Gastrocnemius medialis (tissue), 4 donors: ENCODE data around the gene ATG5. TPM values are rescaled to one million over a fixed set of nuclear protein-coding genes. Genes with fewer than 3 reads are reported as not detected.

Experiments used
- ATAC-seq, 2 donors: fragments of 150-250 bp; one replicate each; pipeline ENCODE4 v1.9.1; 2016
- DNase-seq, 2 donors: peaks; one replicate each; pipeline ENCODE4 v3.0.0-alpha.2; 2019
- H3K27ac ChIP-seq, 4 donors: fragments of 200-600 bp; sonication (generic); 1 replicate in 1 of 4; 2 replicates in 3 of 4; pipeline ENCODE4 v1.5.1; 2016 to 2018; ENCODE audit warnings: mild to moderate bottlenecking in 2 of 4, moderate library complexity in 1 of 4
- H3K27me3 ChIP-seq, 3 donors: fragments of 200-600 bp; sonication (generic) in 2 of 3; 1 replicate in 1 of 3; 2 replicates in 2 of 3; pipeline versions ENCODE4 v1.5.1 to v1.6.0; 2016 to 2019; ENCODE audit warnings: mild to moderate bottlenecking in 1 of 3, moderate library complexity in 1 of 3
- H3K36me3 ChIP-seq, 2 donors: fragments of 200-600 bp; sonication (generic) in 1 of 2; one replicate each; pipeline ENCODE4 v1.5.1; 2017 to 2018
- H3K4me1 ChIP-seq, 2 donors: fragments of 200-600 bp; sonication (generic) in 1 of 2; one replicate each; pipeline ENCODE4 v1.5.1; 2016 to 2017; ENCODE audit warnings: mild to moderate bottlenecking in 2 of 2
- H3K4me3 ChIP-seq, 4 donors: fragments of 200-600 bp; sonication (generic) in 3 of 4; 1 replicate in 1 of 4; 2 replicates in 3 of 4; pipeline ENCODE4 v1.5.1; 2016 to 2019; ENCODE audit warnings: mild to moderate bottlenecking in 2 of 4
- H3K9me3 ChIP-seq, 3 donors: fragments of 200-600 bp; sonication (generic) in 2 of 3; 1 replicate in 1 of 3; 2 replicates in 2 of 3; pipeline ENCODE4 v1.5.1; 2016 to 2019
- POLR2A ChIP-seq, 2 donors: fragments of 450-650 bp; IDR thresholded peaks; one replicate each; pipeline ENCODE4 v1.6.1; 2017; ENCODE audit warnings: antibody characterized with exemption in 2 of 2, mild to moderate bottlenecking in 2 of 2, moderate library complexity in 2 of 2
- in situ Hi-C, 4 donors: fragments of 200-750 bp; cut with MboI; loops; one replicate each; pipeline versions ENCODE4 v1.15.0 to v1.8.0; 2017; ENCODE audit warnings: low sequenced_read_pairs in 4 of 4
- intact Hi-C: fragments of 100-400 bp; cut with DNase I; formaldehyde crosslinking; loops from one replicate; pipeline ENCODE4 v1.15.1; 2023; ENCODE audit warnings: low total_unique reads
- total RNA-seq, 4 donors: library from RNA; depleted of rRNA; stranded (reverse); fragments of >200 nt; gene quantifications; one replicate each; pipeline versions ENCODE4 v1.1.0 to v1.2.3, GENCODE V29; 2016
- TF ChIP-seq, protein P1 (sequence below), 5 experiments: fragments of 450-650 bp in 3 of 5; fragments of 200-600 bp in 2 of 5; sonication (generic) in 2 of 5; IDR thresholded peaks in 4 of 5; conservative IDR thresholded peaks in 1 of 5; 1 replicate in 4 of 5; 2 replicates in 1 of 5; pipeline ENCODE4 v1.5.1; 2016 to 2019; ENCODE audit warnings: antibody characterized with exemption in 5 of 5, mild to moderate bottlenecking in 3 of 5, moderate library complexity in 3 of 5

The ATG5 gene
- total RNA-seq, 4 donors from 2014 or later = 18.9 to 22.3 (median 20.1) TPM

DNA sequence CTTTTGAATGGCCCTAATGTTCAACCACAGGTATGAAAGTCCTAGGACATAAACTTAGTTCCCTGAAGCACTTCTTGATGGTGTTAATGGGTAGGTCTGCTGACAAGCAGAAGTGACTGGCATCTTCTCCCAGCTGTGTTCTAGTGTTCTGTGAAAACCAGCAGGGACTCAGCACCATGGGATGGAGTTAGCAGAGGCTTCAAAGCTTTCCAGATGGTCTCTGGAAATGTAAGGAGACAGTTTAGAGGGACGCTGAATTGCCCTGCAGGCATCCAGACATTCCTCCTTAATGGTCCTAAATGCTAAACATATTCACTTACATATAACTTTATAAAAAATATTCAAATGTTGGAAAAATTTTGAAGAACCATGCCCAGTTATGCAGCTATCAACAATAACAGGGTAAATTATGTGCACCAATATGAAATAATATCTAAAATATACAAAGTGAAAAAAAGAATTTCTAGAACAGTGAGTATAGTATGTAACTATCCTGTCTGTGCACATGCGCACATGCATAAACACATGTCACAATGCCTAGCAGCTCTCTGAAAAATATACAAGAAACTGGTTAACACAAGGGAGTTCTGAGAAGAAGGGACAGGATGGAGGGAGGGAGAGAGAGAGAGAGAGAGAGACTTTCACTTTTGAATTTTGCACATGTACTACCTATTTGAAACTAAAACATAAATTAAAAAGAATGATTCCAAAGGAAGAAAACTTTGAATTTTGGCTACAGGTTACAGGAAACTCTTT is 152.3 kb downstream of the ATG5 start:
- no peak for DNase-seq
- intact Hi-C loops = no loop called here
- H3K4me1 ChIP-seq = no peaks in the 10 kb centered on the region
- TF ChIP-seq, protein P1, sequence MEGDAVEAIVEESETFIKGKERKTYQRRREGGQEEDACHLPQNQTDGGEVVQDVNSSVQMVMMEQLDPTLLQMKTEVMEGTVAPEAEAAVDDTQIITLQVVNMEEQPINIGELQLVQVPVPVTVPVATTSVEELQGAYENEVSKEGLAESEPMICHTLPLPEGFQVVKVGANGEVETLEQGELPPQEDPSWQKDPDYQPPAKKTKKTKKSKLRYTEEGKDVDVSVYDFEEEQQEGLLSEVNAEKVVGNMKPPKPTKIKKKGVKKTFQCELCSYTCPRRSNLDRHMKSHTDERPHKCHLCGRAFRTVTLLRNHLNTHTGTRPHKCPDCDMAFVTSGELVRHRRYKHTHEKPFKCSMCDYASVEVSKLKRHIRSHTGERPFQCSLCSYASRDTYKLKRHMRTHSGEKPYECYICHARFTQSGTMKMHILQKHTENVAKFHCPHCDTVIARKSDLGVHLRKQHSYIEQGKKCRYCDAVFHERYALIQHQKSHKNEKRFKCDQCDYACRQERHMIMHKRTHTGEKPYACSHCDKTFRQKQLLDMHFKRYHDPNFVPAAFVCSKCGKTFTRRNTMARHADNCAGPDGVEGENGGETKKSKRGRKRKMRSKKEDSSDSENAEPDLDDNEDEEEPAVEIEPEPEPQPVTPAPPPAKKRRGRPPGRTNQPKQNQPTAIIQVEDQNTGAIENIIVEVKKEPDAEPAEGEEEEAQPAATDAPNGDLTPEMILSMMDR (IDR thresholded peaks at IDR 0.05 in 4 of 5, conservative IDR thresholded peaks at IDR 0.05 in 1 of 5) = no peak
- no peak for TF ChIP-seq POLR2A (IDR thresholded peaks at IDR 0.05)
- H3K27me3 ChIP-seq = no peaks in the 10 kb centered on the region
- H3K27ac ChIP-seq = no peak overlapping the region
- H3K36me3 ChIP-seq = no peaks in the 10 kb centered on the region
- no peaks in the 10 kb centered on the region for H3K9me3 ChIP-seq
- in situ Hi-C loops = no loop called here
- no peak overlapping the region for H3K4me3 ChIP-seq
- ATAC-seq = no peak

DNA sequence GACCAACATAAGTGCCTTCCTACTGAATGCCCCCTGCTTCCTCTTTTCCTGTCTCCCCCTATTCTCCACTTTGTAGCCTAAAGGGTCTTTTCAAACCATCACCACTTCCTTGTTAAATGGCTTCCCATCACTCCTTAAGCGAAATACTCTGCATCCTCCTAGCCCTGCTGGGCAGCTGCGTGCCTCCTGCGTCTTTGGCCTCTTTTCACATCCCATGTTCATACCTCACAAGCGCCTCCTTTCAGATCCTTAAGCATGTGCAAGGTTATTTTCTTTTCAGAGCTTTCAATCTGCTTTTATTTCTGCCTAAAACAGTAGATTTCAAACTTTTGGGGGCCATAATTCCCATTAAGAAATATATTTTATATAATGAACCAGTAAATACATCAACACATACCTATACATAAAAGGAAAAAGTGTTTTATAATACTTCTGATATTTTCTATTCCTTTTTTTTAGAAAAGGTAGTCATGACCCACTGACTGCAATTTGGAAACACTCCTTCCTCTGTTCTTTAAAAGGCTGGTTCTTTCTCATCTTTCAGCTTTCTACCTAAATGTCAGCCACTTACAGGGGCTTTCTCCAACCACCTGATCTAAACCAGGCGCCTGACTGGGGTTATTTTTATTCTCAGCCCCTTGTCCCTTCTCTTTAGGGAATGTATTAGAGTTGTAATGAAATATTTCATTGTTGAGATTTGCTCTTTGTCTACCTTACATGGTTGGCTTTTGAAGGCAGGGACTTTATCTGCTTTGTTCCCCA is 155.3 kb downstream of the ATG5 start:
- DNase-seq (no peak), ATAC-seq (no peak)
- Histone ChIP-seq H3K9me3 (no peaks in the 10 kb centered on the region), H3K4me3 (no peak overlapping the region), H3K27me3 (no peaks in the 10 kb centered on the region), H3K27ac (no peak overlapping the region), H3K4me1 (no peaks in the 10 kb centered on the region), H3K36me3 (no peaks in the 10 kb centered on the region)
- TF ChIP-seq POLR2A (IDR thresholded peaks at IDR 0.05) = no peak
- TF ChIP-seq, protein P1 (IDR thresholded peaks at IDR 0.05 in 4 of 5, conservative IDR thresholded peaks at IDR 0.05 in 1 of 5) = no peak
- intact Hi-C loops = no loop called here
- in situ Hi-C loops = no loop called here

DNA sequence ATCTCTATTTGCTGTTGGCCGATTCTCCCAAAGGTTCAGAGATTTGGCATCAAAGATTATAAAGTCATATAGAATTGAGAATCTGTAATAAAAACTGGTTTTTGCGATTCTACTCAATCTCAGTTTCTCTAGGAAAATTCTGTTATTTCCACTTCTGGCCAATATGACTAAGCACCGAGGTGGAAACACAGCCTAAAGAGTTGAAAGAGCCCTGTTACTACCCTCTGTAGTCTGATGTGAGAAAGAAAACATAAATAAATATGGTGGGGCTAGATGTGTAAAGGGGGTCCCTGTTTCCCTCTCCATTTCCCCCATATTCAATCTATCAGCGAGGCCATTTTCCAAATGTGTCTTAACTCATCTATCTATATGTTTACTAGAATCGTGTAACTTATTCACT is 156.0 kb downstream of the ATG5 start:
- ATAC-seq = no peak

DNA sequence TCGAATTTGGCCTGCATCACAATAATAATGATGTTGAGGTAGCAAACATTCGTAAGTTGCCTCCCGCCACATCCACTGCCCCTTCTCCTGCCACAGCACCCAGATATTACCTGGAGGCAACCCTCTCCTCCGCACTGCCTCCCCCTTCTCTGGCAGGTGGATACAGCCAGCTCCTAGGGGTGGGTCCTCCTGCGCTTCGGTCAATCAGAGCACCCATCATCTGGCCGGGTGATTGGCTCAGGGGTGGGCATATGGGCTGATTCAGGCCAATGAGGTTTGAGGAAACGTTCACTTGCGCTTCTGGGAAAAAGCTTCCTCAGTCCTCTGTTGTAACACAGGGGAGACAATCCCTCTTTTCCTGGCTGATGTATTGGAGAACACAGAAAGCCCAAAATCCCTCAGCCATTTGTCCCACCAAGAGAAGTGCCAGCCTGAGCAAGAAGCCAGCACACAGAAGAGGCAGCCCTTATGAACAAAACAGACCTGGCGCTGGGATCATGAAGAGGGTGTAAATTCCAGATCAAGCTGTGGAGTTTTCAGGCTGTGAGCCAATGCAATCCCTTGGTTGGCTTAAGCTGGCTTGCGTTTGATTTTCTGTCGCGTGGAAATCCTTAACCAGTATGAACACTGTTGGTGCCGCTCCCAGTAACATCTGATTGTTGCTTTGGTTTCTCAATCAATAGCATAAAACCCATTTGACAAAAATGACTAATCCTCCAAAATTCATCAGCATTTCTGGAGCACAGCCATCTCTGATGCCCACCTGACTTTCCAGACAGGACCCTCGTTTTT is 157.3 kb downstream of the ATG5 start:
- no peak for TF ChIP-seq POLR2A (IDR thresholded peaks at IDR 0.05)
- TF ChIP-seq, protein P1 (IDR thresholded peaks at IDR 0.05 in 4 of 5, conservative IDR thresholded peaks at IDR 0.05 in 1 of 5) = no peak
- Histone ChIP-seq H3K4me3 (peak overlapping the region in 3 of 4 donors; percentile 0 to 47 (median 31)), H3K27ac (no peak overlapping the region), H3K4me1 (no peaks in the 10 kb centered on the region), H3K27me3 (no peaks in the 10 kb centered on the region), H3K36me3 (no peaks in the 10 kb centered on the region), H3K9me3 (no peaks in the 10 kb centered on the region)
- in situ Hi-C loops (no loop called here), intact Hi-C loops (no loop called here)
- ATAC-seq (peak in 1 of 2 donors; percentile 48), DNase-seq (peak in 1 of 2 donors; percentile 20)

More for the DNA sequence above, 156.0 kb downstream of the ATG5 start:
- DNase-seq = no peak
- in situ Hi-C loops = no loop called here
- intact Hi-C loops = no loop called here
- Histone ChIP-seq H3K27me3 (no peaks in the 10 kb centered on the region), H3K4me1 (no peaks in the 10 kb centered on the region), H3K4me3 (no peak overlapping the region), H3K9me3 (no peaks in the 10 kb centered on the region), H3K27ac (no peak overlapping the region), H3K36me3 (no peaks in the 10 kb centered on the region)
- TF ChIP-seq, protein P1 (IDR thresholded peaks at IDR 0.05 in 4 of 5, conservative IDR thresholded peaks at IDR 0.05 in 1 of 5) = no peak
- no peak for TF ChIP-seq POLR2A (IDR thresholded peaks at IDR 0.05)
